ENCODE measurements around the gene ZCCHC14. TPM values are rescaled to one million over a fixed set of nuclear protein-coding genes. Genes with fewer than 3 reads are reported as not detected.
A peak's percentile ranks its signal among the peaks of the same experiment; 100 is the strongest.
"Not testable (repeated sequence)": the region's sequence is repeated elsewhere in the genome, so short reads cannot be mapped to it uniquely, and the experiment has no call there.

The ZCCHC14 gene
- total RNA-seq, 2 experiments from 2014 or later, result 4.2 to 5.0 TPM

- no peak overlapping the region for H3K4me3 Mint-ChIP-seq
- no peaks in the 10 kb centered on the region for H3K27me3 Mint-ChIP-seq
- no peak overlapping the region for H3K27ac Mint-ChIP-seq
- DNase-seq, result no peak
- H3K4me1 Mint-ChIP-seq, result peaks cover 7% of the 10 kb centered on the region
- H3K9me3 Mint-ChIP-seq, result no peaks in the 10 kb centered on the region
- ChIA-PET CTCF (no interaction called here), POLR2A (interaction anchor here (1.3 kb wide), 1 partner anchor 10 kb away, joined by 5 read pairs; no protein-coding TSS in a partner anchor)
- peaks cover 47% of the 10 kb centered on the region for H3K36me3 Mint-ChIP-seq (ENCODE audit: low read depth)
Measured at GRCh38 chr16:87404764-87405625, 87.8 kb downstream of the ZCCHC14 start.

GRCh38 chr16:87395181-87395842, 97.5 kb downstream of the ZCCHC14 start:
- Mint-ChIP-seq H3K4me1 (peaks cover 38% of the 10 kb centered on the region), H3K27ac (no peak overlapping the region), H3K27me3 (no peaks in the 10 kb centered on the region), H3K36me3 (ENCODE audit: low read depth) (peaks cover 34% of the 10 kb centered on the region), H3K9me3 (no peaks in the 10 kb centered on the region), H3K4me3 (no peak overlapping the region)
- ChIA-PET CTCF (interaction anchor here (0.7 to 3.7 kb wide), 6 partner anchors 9 to 338 kb away, joined by 3 to 49 read pairs (median 7); partner anchors contain the start of gene FBXO31), POLR2A (interaction anchor here (1.2 to 3.8 kb wide), 4 partner anchors 10 to 240 kb away, joined by 3 to 67 read pairs (median 13); partner anchors contain the start of genes C16orf95 and FBXO31)
- no peak for DNase-seq

GRCh38 chr16:87393680-87394055, 99.2 kb downstream of the ZCCHC14 start:
- no peak for DNase-seq
- ChIA-PET CTCF (interaction anchor here (0.7 to 3.7 kb wide), 9 partner anchors 7 to 242 kb away, joined by 3 to 49 read pairs (median 6); partner anchors contain the start of genes C16orf95 and FBXO31), POLR2A (interaction anchor here (0.7 to 3.8 kb wide), 6 partner anchors 10 to 1840 kb away, joined by 3 to 67 read pairs (median 4); partner anchors contain the start of genes C16orf95 and FBXO31)
- Mint-ChIP-seq H3K4me1 (peaks cover 47% of the 10 kb centered on the region), H3K36me3 (ENCODE audit: low read depth) (peaks cover 23% of the 10 kb centered on the region), H3K9me3 (no peaks in the 10 kb centered on the region), H3K27ac (peak overlapping the region; percentile 85), H3K27me3 (no peaks in the 10 kb centered on the region), H3K4me3 (peak overlapping the region; percentile 90)

GRCh38 chr16:87392821-87393679, 99.8 kb downstream of the ZCCHC14 start:
- peak overlapping the region; percentile 85 for H3K27ac Mint-ChIP-seq
- peaks cover 53% of the 10 kb centered on the region for H3K4me1 Mint-ChIP-seq
- H3K27me3 Mint-ChIP-seq, result no peaks in the 10 kb centered on the region
- H3K4me3 Mint-ChIP-seq, result peak overlapping the region; percentile 90
- CTCF ChIA-PET, result interaction anchor here (0.9 to 3.7 kb wide), 4 partner anchors 9 to 243 kb away, joined by 4 to 49 read pairs (median 10); partner anchors contain the start of gene FBXO31
- POLR2A ChIA-PET, result interaction anchor here (0.6 to 3.8 kb wide), 8 partner anchors 8 to 1840 kb away, joined by 3 to 67 read pairs (median 4); partner anchors contain the start of genes C16orf95 and FBXO31
- peaks cover 19% of the 10 kb centered on the region for H3K36me3 Mint-ChIP-seq (ENCODE audit: low read depth)
- DNase-seq, result peak; percentile 58
- H3K9me3 Mint-ChIP-seq, result no peaks in the 10 kb centered on the region

- H3K27ac Mint-ChIP-seq, result peak within 1 kb of the TSS; percentile 90
Measured at GRCh38 chr16:87391950-87392820, 100.6 kb downstream of the ZCCHC14 start, which contains the start of gene MAP1LC3B. Gene MAP1LC3B, plus strand, starts transcription at chr16:87392336. Its CDS starts 92 bp downstream, at chr16:87392428.

GRCh38 chr16:87391324-87391949, 101.4 kb downstream of the ZCCHC14 start:
- Mint-ChIP-seq H3K27me3 (no peaks in the 10 kb centered on the region), H3K9me3 (no peaks in the 10 kb centered on the region), H3K4me1 (peaks cover 64% of the 10 kb centered on the region), H3K4me3 (peak overlapping the region; percentile 82), H3K36me3 (ENCODE audit: low read depth) (peaks cover 19% of the 10 kb centered on the region), H3K27ac (peak overlapping the region; percentile 90)
- no peak for DNase-seq
- ChIA-PET POLR2A (no interaction called here), CTCF (interaction anchor here (1.0 kb wide), 1 partner anchor 73 kb away, joined by 3 read pairs; no protein-coding TSS in a partner anchor)

More at GRCh38 chr16:87391950-87392820, 100.6 kb downstream of the ZCCHC14 start, which contains the start of gene MAP1LC3B:
- CTCF ChIA-PET, result interaction anchor here (0.9 to 3.7 kb wide), 4 partner anchors 9 to 244 kb away, joined by 4 to 49 read pairs (median 10); partner anchors contain the start of gene FBXO31
- H3K9me3 Mint-ChIP-seq, result no peaks in the 10 kb centered on the region
- peaks cover 19% of the 10 kb centered on the region for H3K36me3 Mint-ChIP-seq (ENCODE audit: low read depth)
- no peaks in the 10 kb centered on the region for H3K27me3 Mint-ChIP-seq
- peak within 1 kb of the TSS; percentile 90 for H3K4me3 Mint-ChIP-seq
- POLR2A ChIA-PET, result interaction anchor here (0.6 to 3.8 kb wide), 6 partner anchors 9 to 244 kb away, joined by 3 to 67 read pairs (median 6); partner anchors contain the start of genes C16orf95 and FBXO31
- H3K4me1 Mint-ChIP-seq, result peaks cover 61% of the 10 kb centered on the region
- DNase-seq, result peak; percentile 99

GRCh38 chr16:87390641-87391323, 102.0 kb downstream of the ZCCHC14 start:
- Mint-ChIP-seq H3K4me1 (peaks cover 67% of the 10 kb centered on the region), H3K36me3 (ENCODE audit: low read depth) (peaks cover 22% of the 10 kb centered on the region), H3K9me3 (no peaks in the 10 kb centered on the region), H3K27ac (peak overlapping the region; percentile 90), H3K27me3 (no peaks in the 10 kb centered on the region), H3K4me3 (peak overlapping the region; percentile 82)
- CTCF ChIA-PET, result interaction anchor here (1.0 kb wide), 1 partner anchor 72 kb away, joined by 3 read pairs; no protein-coding TSS in a partner anchor
- no peak for DNase-seq
- POLR2A ChIA-PET, result interaction anchor here (1.4 kb wide), 1 partner anchor 74 kb away, joined by 3 read pairs; the partner anchor contains the start of gene C16orf95

GRCh38 chr16:87389914-87390313, 102.9 kb downstream of the ZCCHC14 start:
- DNase-seq, CTCF ChIA-PET, H3K4me3 Mint-ChIP-seq, H3K9me3 Mint-ChIP-seq, H3K27me3 Mint-ChIP-seq: not testable (repeated sequence)
- H3K36me3 Mint-ChIP-seq (ENCODE audit: low read depth), result peaks cover 17% of the 10 kb centered on the region
- H3K4me1 Mint-ChIP-seq, result peaks cover 64% of the 10 kb centered on the region
- POLR2A ChIA-PET, result interaction anchor here (1.4 kb wide), 1 partner anchor 73 kb away, joined by 3 read pairs; the partner anchor contains the start of gene C16orf95
- peak overlapping the region; percentile 69 for H3K27ac Mint-ChIP-seq

GRCh38 chr16:87389245-87389644, 103.6 kb downstream of the ZCCHC14 start:
- Mint-ChIP-seq H3K36me3 (ENCODE audit: low read depth) (peaks cover 12% of the 10 kb centered on the region), H3K27ac (peak overlapping the region; percentile 69), H3K27me3 (no peaks in the 10 kb centered on the region), H3K4me1 (peaks cover 65% of the 10 kb centered on the region), H3K9me3 (no peaks in the 10 kb centered on the region), H3K4me3 (no peak overlapping the region)
- CTCF ChIA-PET, result interaction anchor here (0.8 kb wide), 1 partner anchor 64 kb away, joined by 3 read pairs; no protein-coding TSS in a partner anchor
- POLR2A ChIA-PET, result interaction anchor here (1.1 to 3.1 kb wide), 5 partner anchors 28 to 562 kb away, joined by 3 to 31 read pairs (median 4); partner anchors contain the start of genes BANP and C16orf95
- DNase-seq, result no peak

- Mint-ChIP-seq H3K36me3 (ENCODE audit: low read depth) (peaks cover 13% of the 10 kb centered on the region), H3K4me3 (peak overlapping the region; percentile 67), H3K9me3 (no peaks in the 10 kb centered on the region), H3K27ac (peak overlapping the region; percentile 97), H3K4me1 (peaks cover 62% of the 10 kb centered on the region), H3K27me3 (no peaks in the 10 kb centered on the region)
- ChIA-PET POLR2A (interaction anchor here (0.7 to 3.1 kb wide), 9 partner anchors 13 to 562 kb away, joined by 3 to 31 read pairs (median 4); partner anchors contain the start of genes BANP, C16orf95 and KLHDC4), CTCF (interaction anchor here (0.8 to 2.4 kb wide), 4 partner anchors 28 to 71 kb away, joined by 3 to 16 read pairs (median 4); partner anchors contain the start of gene C16orf95)
- DNase-seq, result no peak
Measured at GRCh38 chr16:87388818-87389134, 104.0 kb downstream of the ZCCHC14 start.
